Measurements from ENCODE around the gene SFXN1.

The SFXN1 gene

DNA sequence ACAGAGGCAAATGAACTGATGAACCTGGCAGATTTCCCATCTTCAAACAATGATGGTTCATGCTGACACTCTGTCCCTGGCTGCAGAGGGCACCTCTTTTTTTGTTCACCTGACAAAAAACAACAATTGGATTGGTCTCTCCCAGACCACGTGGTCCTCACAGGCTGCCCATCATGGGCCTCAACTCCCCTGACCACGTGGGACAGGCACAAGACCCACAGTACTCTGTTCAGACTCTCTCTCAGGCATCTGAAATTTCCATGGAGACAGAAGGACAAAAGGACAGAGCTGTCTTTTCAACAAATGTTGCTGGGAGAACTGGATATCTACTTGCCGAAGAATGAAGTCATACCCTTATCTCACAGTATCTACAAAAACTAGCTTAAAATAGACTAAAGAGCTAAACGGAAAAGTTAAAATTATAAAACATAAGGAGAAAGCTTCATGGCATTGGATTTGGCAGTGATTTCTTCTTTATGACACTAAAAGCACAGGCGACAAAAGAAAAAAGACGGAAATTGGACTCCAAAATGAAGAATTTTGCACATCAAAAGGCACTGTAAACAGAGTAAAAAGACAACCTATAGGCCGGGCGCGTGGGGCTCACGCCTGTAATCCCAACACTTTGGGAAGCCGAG lies 22.1 kb upstream of the SFXN1 start:
- TF ChIP-seq, protein P1, sequence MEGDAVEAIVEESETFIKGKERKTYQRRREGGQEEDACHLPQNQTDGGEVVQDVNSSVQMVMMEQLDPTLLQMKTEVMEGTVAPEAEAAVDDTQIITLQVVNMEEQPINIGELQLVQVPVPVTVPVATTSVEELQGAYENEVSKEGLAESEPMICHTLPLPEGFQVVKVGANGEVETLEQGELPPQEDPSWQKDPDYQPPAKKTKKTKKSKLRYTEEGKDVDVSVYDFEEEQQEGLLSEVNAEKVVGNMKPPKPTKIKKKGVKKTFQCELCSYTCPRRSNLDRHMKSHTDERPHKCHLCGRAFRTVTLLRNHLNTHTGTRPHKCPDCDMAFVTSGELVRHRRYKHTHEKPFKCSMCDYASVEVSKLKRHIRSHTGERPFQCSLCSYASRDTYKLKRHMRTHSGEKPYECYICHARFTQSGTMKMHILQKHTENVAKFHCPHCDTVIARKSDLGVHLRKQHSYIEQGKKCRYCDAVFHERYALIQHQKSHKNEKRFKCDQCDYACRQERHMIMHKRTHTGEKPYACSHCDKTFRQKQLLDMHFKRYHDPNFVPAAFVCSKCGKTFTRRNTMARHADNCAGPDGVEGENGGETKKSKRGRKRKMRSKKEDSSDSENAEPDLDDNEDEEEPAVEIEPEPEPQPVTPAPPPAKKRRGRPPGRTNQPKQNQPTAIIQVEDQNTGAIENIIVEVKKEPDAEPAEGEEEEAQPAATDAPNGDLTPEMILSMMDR (IDR thresholded peaks at IDR 0.05; ENCODE audit: extremely low read depth, insufficient read depth, missing control alignments): no peak
- in situ Hi-C loops (cut with MboI; ENCODE audit: low pct_unique_long_range_greater_than_20kb, low sequenced_read_pairs, unreplicated experiment): no loop called here
- DNase-seq (ENCODE audit: low spot score): no peak

DNA sequence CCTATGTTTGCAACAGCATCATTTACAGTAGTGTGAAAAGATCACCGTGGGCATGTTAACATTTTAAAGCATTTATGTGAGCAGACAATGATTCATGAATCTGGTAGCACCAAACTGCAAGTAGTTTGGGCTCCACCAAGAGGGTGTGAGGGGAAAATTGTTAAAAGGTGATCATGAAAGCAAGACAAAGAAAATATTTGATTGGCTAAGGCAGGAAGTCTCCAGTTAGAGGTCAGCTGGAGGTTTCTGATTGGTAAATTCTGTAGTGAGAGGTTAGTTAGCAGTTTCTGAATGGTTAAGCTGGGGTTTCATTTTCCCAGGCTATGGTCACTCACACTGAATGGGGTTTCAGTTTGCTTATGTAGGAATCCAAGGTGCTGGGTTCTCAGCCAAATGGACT lies 20.9 kb upstream of the SFXN1 start:
- DNase-seq (ENCODE audit: low spot score): no peak
- in situ Hi-C loops (cut with MboI; ENCODE audit: low pct_unique_long_range_greater_than_20kb, low sequenced_read_pairs, unreplicated experiment): no loop called here
- TF ChIP-seq, protein P1 (IDR thresholded peaks at IDR 0.05; ENCODE audit: extremely low read depth, insufficient read depth, missing control alignments): no peak

DNA sequence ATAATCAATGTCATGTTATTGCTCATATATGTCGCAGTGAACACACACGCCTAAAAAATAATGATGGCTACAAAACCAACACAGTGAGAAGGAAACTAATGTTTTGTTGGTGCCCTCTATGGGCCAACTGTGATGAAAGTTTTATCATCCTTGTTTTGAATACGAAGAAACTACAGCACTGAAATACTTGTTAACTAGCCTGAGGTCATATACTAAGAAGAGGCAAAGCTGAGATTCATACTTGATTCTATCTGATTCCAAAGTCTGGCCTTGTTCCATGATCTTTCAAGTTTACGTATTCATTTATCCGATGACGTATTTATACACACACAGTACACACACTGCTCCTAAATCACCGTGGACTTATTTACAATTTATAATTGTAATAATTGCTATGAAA lies 18.2 kb upstream of the SFXN1 start:
- TF ChIP-seq, protein P1 (IDR thresholded peaks at IDR 0.05; ENCODE audit: extremely low read depth, insufficient read depth, missing control alignments): peak; percentile 50
- in situ Hi-C loops (cut with MboI; ENCODE audit: low pct_unique_long_range_greater_than_20kb, low sequenced_read_pairs, unreplicated experiment): no loop called here
- no peak for DNase-seq (ENCODE audit: low spot score)

DNA sequence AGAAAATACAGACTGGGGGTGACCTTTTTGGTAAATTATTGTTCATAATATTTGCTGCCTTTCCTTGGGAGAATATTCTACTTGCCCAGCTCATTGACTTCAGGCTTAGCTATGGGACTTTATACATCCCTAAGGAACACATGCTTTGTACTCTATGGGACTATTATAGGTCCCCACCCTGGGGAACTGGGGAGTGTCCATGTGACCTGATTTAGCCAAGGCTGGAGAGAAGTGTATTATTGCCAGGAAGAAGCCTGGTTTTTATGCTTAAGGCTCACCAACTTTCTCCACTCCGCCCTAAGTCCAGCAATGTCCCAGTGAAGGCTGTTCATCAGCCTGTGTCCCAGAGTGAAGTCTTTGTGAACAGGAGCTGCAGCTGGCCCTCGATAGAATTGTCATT lies 17.8 kb upstream of the SFXN1 start:
- TF ChIP-seq, protein P1 (IDR thresholded peaks at IDR 0.05; ENCODE audit: extremely low read depth, insufficient read depth, missing control alignments): no peak
- in situ Hi-C loops (cut with MboI; ENCODE audit: low pct_unique_long_range_greater_than_20kb, low sequenced_read_pairs, unreplicated experiment): no loop called here
- no peak for DNase-seq (ENCODE audit: low spot score)

DNA sequence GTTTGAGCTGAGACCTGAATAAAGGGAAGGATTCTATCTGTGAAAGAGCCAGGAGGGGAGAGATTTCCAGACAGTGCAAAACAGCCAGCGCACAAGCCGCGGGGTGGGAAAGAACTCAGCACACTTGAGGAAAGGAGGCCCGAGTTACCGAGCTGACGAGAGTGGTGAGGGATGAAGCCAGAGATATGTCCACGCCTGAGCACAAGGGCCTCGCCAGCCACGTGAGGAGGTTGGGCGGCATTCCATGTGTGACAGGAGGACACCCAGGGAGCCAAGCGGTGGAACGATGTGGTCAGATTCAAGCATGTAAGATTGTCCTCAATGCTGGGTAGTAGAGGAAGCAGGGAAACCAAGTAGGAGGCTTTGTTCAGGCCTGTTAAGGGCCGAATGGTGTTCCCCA lies 17.0 kb upstream of the SFXN1 start:
- TF ChIP-seq, protein P1 (IDR thresholded peaks at IDR 0.05; ENCODE audit: extremely low read depth, insufficient read depth, missing control alignments): no peak
- in situ Hi-C loops (cut with MboI; ENCODE audit: low pct_unique_long_range_greater_than_20kb, low sequenced_read_pairs, unreplicated experiment): no loop called here
- DNase-seq (ENCODE audit: low spot score): no peak

DNA sequence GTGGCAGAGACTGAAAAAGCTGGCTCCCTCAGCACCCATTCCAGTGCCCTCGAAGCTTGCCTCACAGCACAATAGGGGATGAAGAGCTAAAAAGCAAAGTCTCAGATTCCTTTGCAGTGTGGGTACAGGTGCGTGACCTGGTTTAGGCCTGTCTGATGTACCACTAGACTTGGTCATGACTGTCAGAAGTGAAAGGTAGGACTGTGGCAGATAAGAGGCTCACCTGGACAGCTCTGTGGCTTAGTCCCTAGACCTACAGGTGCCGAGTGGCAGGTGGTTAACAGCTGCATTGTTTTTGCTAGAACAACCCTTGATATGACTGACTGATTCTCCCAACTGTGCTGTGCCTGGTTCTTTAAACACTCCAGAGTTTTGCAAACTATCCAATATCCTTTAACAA lies 14.7 kb upstream of the SFXN1 start:
- in situ Hi-C loops (cut with MboI; ENCODE audit: low pct_unique_long_range_greater_than_20kb, low sequenced_read_pairs, unreplicated experiment): no loop called here
- TF ChIP-seq, protein P1 (IDR thresholded peaks at IDR 0.05; ENCODE audit: extremely low read depth, insufficient read depth, missing control alignments): no peak
- DNase-seq (ENCODE audit: low spot score): no peak
